ENCODE results near the gene BST2.
A peak's percentile ranks its signal among the peaks of the same experiment; 100 is the strongest.

Gene BST2

GRCh38 chr19:17419154-17419620 is 13.8 kb upstream of the BST2 start:
- DNase-seq (ENCODE audit: low read depth), result no peak
- peak overlapping the region; percentile 47 for H3K4me3 ChIP-seq (ENCODE audit: control insufficient read depth, low read depth, low read length)
- no peak for TF ChIP-seq CTCF (IDR thresholded peaks at IDR 0.05; ENCODE audit: control insufficient read depth, insufficient read depth, low read depth, low read length, missing control alignments)

- no peak for TF ChIP-seq CTCF (IDR thresholded peaks at IDR 0.05; ENCODE audit: control insufficient read depth, insufficient read depth, low read depth, low read length, missing control alignments)
- no peak for DNase-seq (ENCODE audit: low read depth)
- peak overlapping the region; percentile 47; the same call in 1 of the 2 replicates for H3K4me3 ChIP-seq (ENCODE audit: control insufficient read depth, low read depth, low read length)
Measured at GRCh38 chr19:17418710-17419109, 13.3 kb upstream of the BST2 start.

DNA sequence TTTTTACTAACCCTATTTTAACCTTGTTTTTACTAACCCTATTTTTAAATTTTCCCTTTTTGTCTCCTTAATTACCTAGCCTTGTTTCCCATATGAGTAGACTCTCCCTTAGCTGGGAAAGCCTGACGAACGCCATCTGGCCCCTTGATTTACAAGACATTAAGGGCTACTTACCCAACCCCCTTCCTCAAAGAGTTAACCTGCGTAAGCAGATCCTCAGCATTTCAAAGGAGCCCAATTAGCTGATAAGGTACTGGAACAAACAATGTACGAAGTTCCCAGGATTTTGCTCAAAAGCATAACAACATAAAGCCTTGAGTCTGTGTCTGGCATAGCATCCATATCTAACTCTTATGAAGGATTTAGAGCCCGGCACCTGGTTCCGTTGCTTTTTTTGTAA is 9.7 kb upstream of the BST2 start:
- DNase-seq (ENCODE audit: low read depth), result no peak
- no peak for TF ChIP-seq CTCF (IDR thresholded peaks at IDR 0.05; ENCODE audit: control insufficient read depth, insufficient read depth, low read depth, low read length, missing control alignments)
- H3K4me3 ChIP-seq (ENCODE audit: control insufficient read depth, low read depth, low read length), result no peak overlapping the region

DNA sequence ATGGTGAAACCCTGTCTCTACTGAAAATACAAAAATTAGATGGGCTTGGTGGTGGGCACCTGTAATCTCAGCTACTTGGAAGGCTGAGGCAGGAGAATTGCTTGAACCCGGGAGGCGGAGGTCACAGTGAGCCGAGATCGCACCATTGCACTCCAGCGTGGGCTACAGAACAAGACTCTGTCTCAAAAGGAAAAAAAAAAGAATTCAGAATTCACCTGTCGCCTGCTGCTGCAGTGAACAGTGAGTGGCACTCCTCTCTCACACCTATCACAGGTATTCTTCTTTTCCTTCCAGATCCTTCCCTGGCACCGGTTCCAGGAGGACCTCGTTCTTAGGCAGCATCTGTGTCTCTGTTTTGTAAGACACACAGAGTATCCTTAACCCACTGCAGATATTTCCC is 8.7 kb upstream of the BST2 start:
- no peak overlapping the region for H3K4me3 ChIP-seq (ENCODE audit: control insufficient read depth, low read depth, low read length)
- no peak for DNase-seq (ENCODE audit: low read depth)
- no peak for TF ChIP-seq CTCF (IDR thresholded peaks at IDR 0.05; ENCODE audit: control insufficient read depth, insufficient read depth, low read depth, low read length, missing control alignments)

DNA sequence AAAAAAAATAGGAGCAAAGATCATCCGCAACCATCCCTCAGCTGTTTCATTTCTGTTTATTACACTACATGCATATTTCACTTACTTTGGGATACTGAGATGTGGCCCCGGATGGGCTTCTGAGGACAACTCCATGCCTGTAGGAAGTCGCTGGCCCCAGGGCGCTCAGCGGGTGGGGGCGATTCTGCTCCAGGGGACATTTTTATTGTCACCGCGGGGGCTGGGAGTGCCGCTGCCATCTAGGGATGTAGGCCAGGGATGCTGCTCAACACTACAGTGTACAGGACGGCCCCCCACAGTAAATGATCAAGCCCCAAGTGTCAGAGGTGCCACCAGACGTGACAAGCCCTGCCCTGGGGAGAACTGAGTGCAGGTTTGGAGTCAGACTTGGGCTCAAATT is 6.4 kb upstream of the BST2 start:
- no peak for TF ChIP-seq CTCF (IDR thresholded peaks at IDR 0.05; ENCODE audit: control insufficient read depth, insufficient read depth, low read depth, low read length, missing control alignments)
- no peak overlapping the region for H3K4me3 ChIP-seq (ENCODE audit: control insufficient read depth, low read depth, low read length)
- DNase-seq (ENCODE audit: low read depth), result no peak

- no peak for DNase-seq (ENCODE audit: low read depth)
- no peak for TF ChIP-seq CTCF (IDR thresholded peaks at IDR 0.05; ENCODE audit: control insufficient read depth, insufficient read depth, low read depth, low read length, missing control alignments)
- no peak overlapping the region for H3K4me3 ChIP-seq (ENCODE audit: control insufficient read depth, low read depth, low read length)
Measured at GRCh38 chr19:17409990-17410389, 4.6 kb upstream of the BST2 start.

DNA sequence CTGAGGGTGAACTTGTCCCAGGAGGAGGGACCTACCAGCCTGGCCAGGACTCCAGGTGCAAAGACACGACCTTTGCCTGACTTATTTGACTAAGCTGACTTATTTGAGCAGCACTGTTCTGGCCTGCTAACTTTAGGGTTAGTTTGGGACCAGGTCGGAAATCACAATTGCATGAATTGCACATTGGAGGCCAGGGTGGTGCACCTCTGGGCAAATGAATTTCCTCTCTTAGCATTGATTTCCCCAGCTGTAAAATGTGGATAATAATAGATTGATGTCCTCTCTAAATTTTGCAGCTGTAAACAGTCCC is 1.4 kb upstream of the BST2 start:
- H3K4me3 ChIP-seq (ENCODE audit: control insufficient read depth, low read depth, low read length), result no peak overlapping the region
- TF ChIP-seq CTCF (IDR thresholded peaks at IDR 0.05; ENCODE audit: control insufficient read depth, insufficient read depth, low read depth, low read length, missing control alignments), result no peak
- no peak for DNase-seq (ENCODE audit: low read depth)

Data from AG09309 (cell line).